NK-92 (cell line): ENCODE data around the gene TFPI.
"Not testable (repeated sequence)": the region's sequence is repeated elsewhere in the genome, so short reads cannot be mapped to it uniquely, and the experiment has no call there.

Experiments
- DNase-seq: peaks from one replicate; lab custom pipeline; 2025; ENCODE audit not compliant: unreplicated experiment; lab: John Stamatoyannopoulos, UW

Gene TFPI

GRCh38 chr2:187554011-187554703 is at the start of gene TFPI:
TSS of gene TFPI (minus strand) at chr2:187554435. CDS start at chr2:187503768, 50,667 bp downstream.
- no peak for DNase-seq

GRCh38 chr2:187594801-187595200 is 40.6 kb upstream of the TFPI start:
- DNase-seq: no peak

DNA sequence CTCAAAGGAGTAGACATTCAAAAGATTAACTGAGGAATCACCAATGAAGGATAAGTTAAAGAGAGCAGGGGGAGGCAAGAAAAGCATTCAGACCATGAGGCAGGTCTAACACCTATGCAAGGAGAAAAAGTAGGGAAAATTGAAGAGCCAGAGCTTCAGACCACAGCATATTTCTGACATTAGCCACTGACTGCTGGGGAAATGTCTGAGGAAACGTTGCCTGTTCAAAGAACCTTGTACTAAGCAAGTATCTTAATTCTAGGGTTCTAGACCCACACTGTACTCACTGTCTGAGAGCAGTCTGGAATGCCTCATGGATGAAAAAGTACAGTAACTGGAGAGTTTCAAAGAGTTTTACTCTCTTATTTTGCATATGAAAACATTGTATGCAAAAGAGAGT is 39.5 kb upstream of the TFPI start:
- no peak for DNase-seq

- DNase-seq: no peak
Observed at GRCh38 chr2:187593098-187593497, 38.9 kb upstream of the TFPI start.

- DNase-seq: no peak
Observed at GRCh38 chr2:187590175-187590574, 35.9 kb upstream of the TFPI start.

DNA sequence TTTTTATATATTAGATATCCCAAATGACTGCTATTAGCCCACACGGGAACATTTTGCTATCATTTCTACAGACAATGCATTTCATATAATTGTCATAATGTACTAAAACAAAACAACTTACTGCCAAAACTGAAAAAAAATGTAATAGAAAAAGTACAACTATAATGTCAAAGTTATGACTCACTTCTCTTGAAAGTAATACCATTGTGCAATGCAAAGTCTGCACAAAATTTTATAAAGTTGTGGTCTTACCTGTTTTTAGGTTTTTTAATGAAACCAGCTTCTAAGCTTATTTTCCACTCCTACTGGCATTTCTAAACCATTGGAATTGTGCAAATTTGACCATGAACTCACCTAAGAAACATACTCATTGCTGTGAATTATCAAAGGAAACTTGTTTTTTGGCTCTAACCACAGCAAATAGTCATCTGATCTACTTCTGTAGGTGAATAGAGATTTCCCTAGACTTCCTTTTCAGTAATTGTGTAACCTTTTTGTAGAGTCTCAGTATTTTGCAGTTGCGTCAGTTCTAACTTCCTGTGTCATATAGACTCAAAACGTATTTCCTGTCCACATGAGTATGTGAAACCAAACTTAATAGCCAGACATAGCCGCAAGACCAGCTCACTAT is 31.9 kb upstream of the TFPI start:
- DNase-seq: no peak

DNA sequence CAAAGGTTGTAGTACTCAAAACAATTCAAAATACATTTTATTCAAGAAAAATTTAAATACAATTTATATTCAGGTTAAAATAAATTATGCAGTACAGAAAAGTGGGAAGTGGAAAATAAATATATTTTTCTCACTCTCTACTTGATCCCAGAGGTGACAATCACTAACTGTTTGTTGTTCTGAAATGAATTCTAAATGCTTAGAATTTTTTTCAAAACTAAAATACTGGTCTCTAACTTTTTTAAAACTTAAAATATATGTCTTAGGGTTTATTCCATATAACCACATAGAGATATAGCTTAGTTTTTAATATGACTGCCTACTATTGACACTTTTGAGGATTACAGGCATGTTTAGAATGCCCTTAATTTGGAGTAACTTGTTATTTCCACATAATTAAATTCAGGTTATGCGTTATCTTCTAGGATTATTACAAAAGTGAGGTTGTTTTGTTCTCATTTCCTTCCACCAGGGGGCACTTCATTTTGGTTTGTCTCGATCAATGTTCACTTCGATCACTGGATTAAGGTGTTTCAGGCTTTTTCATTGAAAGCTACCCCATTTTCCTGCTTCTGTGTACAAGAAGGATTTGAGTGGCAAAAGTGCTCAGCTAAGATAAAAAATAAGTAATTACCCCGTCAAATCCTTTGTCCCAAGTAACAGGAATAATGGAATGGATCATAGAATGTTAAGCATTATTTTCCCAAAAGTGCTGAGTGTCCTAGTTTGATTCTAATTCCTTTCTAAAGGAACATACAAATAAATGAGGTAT is 27.1 kb upstream of the TFPI start:
- no peak for DNase-seq

GRCh38 chr2:187580462-187581124 is 26.4 kb upstream of the TFPI start:
- no peak for DNase-seq

DNA sequence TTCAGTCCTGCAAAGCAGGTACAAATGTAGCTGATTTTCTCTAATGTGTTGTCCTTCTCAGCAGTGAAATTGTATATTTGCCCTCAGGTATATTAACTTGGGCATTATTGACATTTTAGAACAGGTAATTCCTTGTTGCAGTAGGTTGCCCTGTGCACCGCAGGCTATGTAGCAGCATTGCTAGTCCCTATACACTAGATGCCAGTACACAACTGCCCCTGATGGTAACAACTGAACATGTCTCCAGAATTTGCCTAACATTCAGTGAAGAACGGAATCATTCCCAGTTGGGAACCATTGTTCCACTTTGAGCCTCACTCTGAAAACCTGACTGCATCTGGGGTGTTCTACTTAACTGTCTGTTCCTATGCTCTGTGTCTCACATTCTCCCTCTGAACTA is 23.1 kb upstream of the TFPI start:
- DNase-seq: no peak

- DNase-seq: no peak
Observed at GRCh38 chr2:187576906-187577305, 22.7 kb upstream of the TFPI start.

DNA sequence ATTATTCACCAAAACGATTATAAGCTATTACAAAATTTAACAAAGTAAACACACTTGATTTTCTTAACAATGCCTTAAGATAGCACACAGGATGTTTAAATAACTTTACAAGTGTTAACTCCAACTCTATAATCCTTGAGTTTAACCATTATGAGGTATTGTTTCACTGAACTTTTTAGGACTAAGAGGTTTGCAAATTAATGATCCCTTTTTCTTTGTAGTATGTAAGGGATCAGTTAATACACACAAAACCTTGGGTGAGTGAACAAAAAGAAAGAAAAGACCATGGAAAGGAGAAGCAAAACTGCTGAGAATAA is 21.5 kb upstream of the TFPI start:
- DNase-seq: no peak

DNA sequence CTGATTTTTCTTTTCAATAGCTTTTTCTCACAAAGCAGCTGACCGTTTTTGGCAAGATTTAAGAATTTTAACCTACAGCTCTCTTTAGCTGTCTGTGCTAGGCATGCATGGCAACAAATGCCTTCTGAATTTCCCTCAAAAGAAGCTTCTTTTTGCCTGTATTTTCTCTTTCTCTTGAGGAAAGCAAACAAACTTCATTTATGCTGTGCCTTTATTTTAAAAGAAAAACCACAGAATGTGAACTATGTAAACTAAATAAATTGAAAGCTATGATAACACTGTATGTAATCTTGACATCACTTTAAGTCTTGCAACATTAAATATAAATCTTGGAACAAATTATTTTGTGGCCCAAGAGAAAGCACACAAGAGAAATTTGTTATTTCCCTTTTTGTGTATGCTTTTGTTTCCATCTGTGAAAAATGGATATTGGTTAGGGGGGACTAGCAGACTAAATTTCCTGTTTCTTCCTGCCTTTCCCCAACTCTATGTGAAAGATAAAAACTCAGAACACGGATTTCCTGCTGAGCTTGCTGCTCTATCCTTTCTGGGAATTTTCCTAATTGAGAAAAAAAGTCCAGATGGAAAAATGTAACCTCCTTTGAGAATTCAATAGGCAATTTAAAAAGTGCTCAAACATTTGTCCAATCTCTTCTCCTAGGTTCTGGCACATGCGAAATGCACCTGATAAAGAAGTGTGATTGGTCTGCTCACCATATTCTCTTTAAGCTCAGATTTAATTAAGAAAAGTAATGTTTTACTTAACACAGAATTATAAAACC is 20.9 kb upstream of the TFPI start:
- DNase-seq: no peak

- DNase-seq: no peak
Observed at GRCh38 chr2:187573722-187574121, 19.5 kb upstream of the TFPI start.

DNA sequence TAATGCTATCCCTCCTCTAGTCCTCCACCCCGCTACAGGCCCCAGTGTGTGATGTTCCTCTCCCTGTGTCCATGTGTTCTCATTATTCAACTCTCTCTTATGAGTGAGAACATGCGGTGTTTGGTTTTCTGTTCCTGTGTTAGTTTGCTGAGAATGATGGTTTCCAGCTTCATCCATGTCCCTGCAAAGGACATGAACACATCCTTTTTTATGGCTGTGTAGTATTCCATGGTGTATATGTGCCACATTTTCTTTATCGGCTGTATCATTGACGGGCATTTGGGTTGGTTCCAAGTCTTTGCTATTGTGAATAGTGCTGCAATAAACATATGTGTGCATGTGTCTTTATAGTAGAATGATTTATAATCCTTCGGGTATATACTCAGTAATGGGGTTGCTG is 17.8 kb upstream of the TFPI start:
- not testable (repeated sequence) for DNase-seq

DNA sequence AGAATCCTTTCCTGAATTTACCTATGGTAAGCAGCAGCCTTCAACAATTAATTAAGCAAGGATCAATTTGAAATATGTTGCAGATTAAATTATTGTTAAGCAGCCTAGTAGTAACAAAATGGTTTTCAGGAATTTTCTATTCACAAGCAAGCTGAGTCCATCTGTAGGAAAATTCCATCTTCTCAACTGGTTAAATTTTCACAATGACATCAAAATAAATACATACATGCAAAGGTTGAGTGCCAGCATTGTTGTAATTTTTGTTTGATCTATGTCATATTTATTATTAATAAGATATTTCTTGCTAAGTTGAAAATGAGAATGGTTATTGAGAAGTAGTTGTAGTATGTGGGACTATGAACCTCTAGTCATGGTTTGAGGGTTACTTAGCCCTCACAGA is 15.3 kb upstream of the TFPI start:
- DNase-seq: no peak

DNA sequence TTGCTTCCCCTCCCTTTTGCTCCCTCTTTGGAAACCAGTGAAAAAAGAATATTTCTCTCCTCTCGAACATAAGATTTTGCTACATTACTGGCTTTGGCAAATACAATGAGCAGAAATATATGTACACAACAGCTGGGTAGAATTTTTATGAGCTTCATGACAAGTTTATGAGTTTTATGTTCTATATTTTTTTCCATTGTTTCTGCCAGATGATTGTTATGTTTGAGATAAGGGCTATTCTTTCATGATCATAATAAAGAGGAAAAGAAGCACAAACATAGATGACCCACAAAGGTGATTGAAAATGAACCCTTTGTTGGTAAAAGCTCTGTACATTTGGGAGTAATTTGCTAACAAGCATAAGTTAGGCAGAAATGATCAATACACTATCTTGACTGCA is 14.8 kb upstream of the TFPI start:
- no peak for DNase-seq

DNA sequence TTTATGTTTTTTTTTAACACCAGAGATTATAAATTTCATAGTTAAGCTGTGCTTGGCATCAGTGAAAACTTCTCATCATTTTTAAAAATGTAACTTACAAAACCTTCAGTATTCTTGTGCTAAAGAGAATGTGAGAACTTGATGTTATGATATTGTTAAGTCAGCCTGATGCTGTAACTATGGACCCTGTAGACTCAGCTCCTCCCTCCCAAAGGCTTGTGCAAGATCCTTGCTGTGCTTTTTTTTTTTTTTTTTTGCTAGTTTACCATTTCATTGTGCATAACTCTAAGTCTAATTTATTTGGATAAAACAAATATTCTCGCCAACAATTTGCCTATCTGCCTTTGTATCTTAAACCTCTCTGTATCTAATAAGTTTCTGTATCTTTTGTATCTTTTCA is 12.9 kb upstream of the TFPI start:
- DNase-seq: no peak

- DNase-seq: no peak
Observed at GRCh38 chr2:187566712-187567111, 12.5 kb upstream of the TFPI start.

- DNase-seq: no peak
Observed at GRCh38 chr2:187566266-187566665, 12.0 kb upstream of the TFPI start.

DNA sequence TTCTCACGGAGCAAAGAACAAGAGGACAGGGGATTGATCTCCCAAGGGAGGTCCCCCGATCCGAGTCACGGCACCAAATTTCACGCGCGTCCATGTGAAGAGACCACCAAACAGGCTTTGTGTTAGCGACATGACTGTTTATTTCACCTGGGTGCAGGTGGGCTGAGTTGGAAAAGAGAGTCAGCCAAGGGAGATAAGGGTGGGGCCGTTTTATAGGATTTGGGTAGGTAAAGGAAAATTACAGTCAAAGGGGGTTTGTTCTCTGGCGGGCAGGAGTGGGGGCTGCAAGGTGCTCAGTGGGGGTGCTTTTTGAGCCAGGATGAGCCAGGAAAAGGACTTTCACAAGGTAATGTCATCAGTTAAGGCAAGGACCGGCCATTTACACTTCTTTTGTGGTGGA is 11.4 kb upstream of the TFPI start:
- not testable (repeated sequence) for DNase-seq

DNA sequence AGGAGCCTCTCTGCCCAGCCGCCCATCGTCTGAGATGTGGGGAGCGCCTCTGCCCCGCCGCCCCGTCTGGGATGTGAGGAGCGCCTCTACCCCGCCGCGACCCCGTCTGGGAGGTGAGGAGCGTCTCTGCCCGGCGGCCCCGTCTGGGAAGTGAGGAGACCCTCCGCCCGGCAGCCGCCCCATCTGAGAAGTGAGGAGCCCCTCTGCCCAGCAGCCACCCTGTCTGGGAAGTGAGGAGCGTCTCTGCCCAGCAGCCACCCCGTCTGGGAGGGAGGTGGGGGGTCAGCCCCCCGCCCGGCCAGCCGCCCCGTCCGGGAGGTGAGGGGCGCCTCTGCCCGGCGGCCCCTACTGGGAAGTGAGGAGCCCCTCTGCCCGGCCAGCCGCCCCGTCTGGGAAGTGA is 2.3 kb upstream of the TFPI start:
- DNase-seq: not testable (repeated sequence)
